ENCODE results near the gene DUSP22. TPM values are rescaled to one million over a fixed set of nuclear protein-coding genes. Genes with fewer than 3 reads are reported as not detected.

DUSP22 gene
- total RNA-seq, 4 donors from 2014 or later, result 35.4 to 213 (median 49.5) TPM

GRCh38 chr6:366389-367297 lies 74.4 kb downstream of the DUSP22 start:
- in situ Hi-C loops (cut with MboI; ENCODE audit: low pct_ligation_motif_present in 1 of 4, low pct_unique_long_range_greater_than_20kb in 1 of 4, low sequenced_read_pairs in 3 of 4), result no loop called here
- H3K36me3 ChIP-seq, result no peaks in the 10 kb centered on the region
- WGBS, 2 donors (ENCODE audit: low coverage in 1 of 2), result 70 to 77% methylated on average over 19 of the region's 19 CpGs

GRCh38 chr6:367298-367794 lies 75.1 kb downstream of the DUSP22 start:
- H3K4me1 ChIP-seq, result no peaks in the 10 kb centered on the region
- H3K9me3 ChIP-seq, result peaks cover 0 to 7% of the 10 kb centered on the region in 2 donors
- 88 to 91% methylated on average over 8 of the region's 8 CpGs for WGBS, 2 donors (ENCODE audit: low coverage in 1 of 2)
- no peak overlapping the region for H3K27ac ChIP-seq
- intact Hi-C loops (cut with DNase I; ENCODE audit: low total_unique reads), result no loop called here
- H3K27me3 ChIP-seq, result peaks cover 23% of the 10 kb centered on the region
- DNase-seq, result no peak
- in situ Hi-C loops (cut with MboI; ENCODE audit: low pct_ligation_motif_present in 1 of 4, low pct_unique_long_range_greater_than_20kb in 1 of 4, low sequenced_read_pairs in 3 of 4), result no loop called here
- no peak overlapping the region for H3K4me3 ChIP-seq
- TF ChIP-seq CTCF (IDR thresholded peaks at IDR 0.05) (no peak), POLR2A (IDR thresholded peaks at IDR 0.05) (no peak), POLR2AphosphoS5 (IDR thresholded peaks at IDR 0.05) (no peak), EP300 (IDR thresholded peaks at IDR 0.05; ENCODE audit: low read depth) (no peak)
- no peaks in the 10 kb centered on the region for H3K36me3 ChIP-seq

More at GRCh38 chr6:366389-367297, 74.4 kb downstream of the DUSP22 start:
- H3K4me3 ChIP-seq, result no peak overlapping the region
- no peak for DNase-seq
- H3K4me1 ChIP-seq, result no peaks in the 10 kb centered on the region
- no peak overlapping the region for H3K27ac ChIP-seq
- intact Hi-C loops (cut with DNase I; ENCODE audit: low total_unique reads), result no loop called here
- peaks cover 21% of the 10 kb centered on the region for H3K27me3 ChIP-seq
- TF ChIP-seq CTCF (IDR thresholded peaks at IDR 0.05) (no peak), POLR2A (IDR thresholded peaks at IDR 0.05) (no peak), POLR2AphosphoS5 (IDR thresholded peaks at IDR 0.05) (no peak), EP300 (IDR thresholded peaks at IDR 0.05; ENCODE audit: low read depth) (no peak)
- peaks cover 0 to 7% of the 10 kb centered on the region in 2 donors for H3K9me3 ChIP-seq

GRCh38 chr6:367891-368630 lies 75.8 kb downstream of the DUSP22 start:
- intact Hi-C loops (cut with DNase I; ENCODE audit: low total_unique reads) (no loop called here), in situ Hi-C loops (cut with MboI; ENCODE audit: low pct_ligation_motif_present in 1 of 4, low pct_unique_long_range_greater_than_20kb in 1 of 4, low sequenced_read_pairs in 3 of 4) (no loop called here)
- no peaks in the 10 kb centered on the region for H3K4me1 ChIP-seq
- TF ChIP-seq POLR2AphosphoS5 (IDR thresholded peaks at IDR 0.05) (no peak), POLR2A (IDR thresholded peaks at IDR 0.05) (no peak), EP300 (IDR thresholded peaks at IDR 0.05; ENCODE audit: low read depth) (no peak), CTCF (IDR thresholded peaks at IDR 0.05) (no peak)
- no peaks in the 10 kb centered on the region for H3K36me3 ChIP-seq
- peaks cover 0 to 7% of the 10 kb centered on the region in 2 donors for H3K9me3 ChIP-seq
- H3K4me3 ChIP-seq, result no peak overlapping the region
- H3K27me3 ChIP-seq, result peaks cover 30% of the 10 kb centered on the region
- 74% methylated on average over 13 to 17 of the region's 17 CpGs for WGBS, 2 donors (ENCODE audit: low coverage in 1 of 2)
- no peak for DNase-seq
- H3K27ac ChIP-seq, result no peak overlapping the region
